Activated CD8-positive, alpha-beta T cell treated with anti-CD3 and anti-CD28 coated beads for 36 hours (primary cell): Measurements from ENCODE around the gene NEDD4L. TPM values are rescaled to one million over a fixed set of nuclear protein-coding genes. Genes with fewer than 3 reads are reported as not detected.

Source experiments
- ATAC-seq: fragments of 200-7000 bp; cut with Tn5 transposase; one replicate; pipeline ENCODE4 v1.10.0; 2021; ENCODE audit warnings: mild to moderate bottlenecking, moderate library complexity
- CTCF ChIA-PET: fragments of 350-600 bp; sonication (Branson Sonifier 250); formaldehyde crosslinking; loops from one replicate; lab custom pipeline; 2021; ENCODE audit warnings: antibody characterized with exemption; lab: Charles Lee
- POLR2A ChIA-PET: fragments of 350-600 bp; sonication (Branson Sonifier 250); formaldehyde crosslinking; loops from one replicate; lab custom pipeline; 2021; ENCODE audit warnings: antibody characterized with exemption; lab: Charles Lee
- DNase-seq: peaks from one replicate; pipeline ENCODE4 v3.0.0-alpha.2; 2020
- H3K27ac Mint-ChIP-seq: one replicate; pipeline ENCODE4 v1.8.0; 2021; ENCODE audit warnings: mild to moderate bottlenecking, mixed read lengths
- H3K27me3 Mint-ChIP-seq: one replicate; pipeline ENCODE4 v1.8.0; 2021; ENCODE audit warnings: mixed read lengths
- H3K36me3 Mint-ChIP-seq: one replicate; pipeline ENCODE4 v1.8.0; 2021; ENCODE audit warnings: low read depth, mixed read lengths
- H3K4me1 Mint-ChIP-seq: one replicate; pipeline ENCODE4 v1.8.0; 2021; ENCODE audit warnings: low read depth, mixed read lengths
- H3K4me3 Mint-ChIP-seq: one replicate; pipeline ENCODE4 v1.8.0; 2021; ENCODE audit warnings: mild to moderate bottlenecking, moderate library complexity, mixed read lengths
- H3K9me3 Mint-ChIP-seq: one replicate; pipeline ENCODE4 v1.8.0; 2021; ENCODE audit warnings: mixed read lengths
- CTCF ChIP-seq: fragments of 200-600 bp; IDR thresholded peaks from one replicate; pipeline ENCODE4 v1.8.0; 2022; ENCODE audit warnings: antibody characterized with exemption, mild to moderate bottlenecking
- intact Hi-C: fragments of 100-400 bp; cut with micrococcal nuclease; formaldehyde crosslinking; loops from one replicate; pipeline ENCODE4 v1.10.0; 2022
- total RNA-seq, 2 experiments: library from RNA; stranded (reverse); gene quantifications; one replicate each; pipeline ENCODE4 v1.2.3, GENCODE V29; 2021

NEDD4L gene
- total RNA-seq, 2 experiments from 2014 or later = 7.5 to 8.5 TPM

- CTCF ChIA-PET = interaction anchor here (1.5 kb wide), 1 partner anchor 32 kb away, joined by 5 read pairs; no protein-coding TSS in a partner anchor
Observed at GRCh38 chr18:58020567-58021107, 23.4 kb upstream of the NEDD4L start.

GRCh38 chr18:58021504-58021903, 22.5 kb upstream of the NEDD4L start:
- no peak for DNase-seq
- ChIA-PET CTCF (interaction anchor here (1.5 kb wide), 1 partner anchor 31 kb away, joined by 5 read pairs; no protein-coding TSS in a partner anchor), POLR2A (no interaction called here)
- Mint-ChIP-seq H3K4me1 (no peaks in the 10 kb centered on the region), H3K27ac (no peak overlapping the region), H3K36me3 (no peaks in the 10 kb centered on the region), H3K27me3 (no peaks in the 10 kb centered on the region), H3K4me3 (no peak overlapping the region), H3K9me3 (no peaks in the 10 kb centered on the region)
- ATAC-seq = no peak
- intact Hi-C loops = no loop called here
- no peak for TF ChIP-seq CTCF

More at GRCh38 chr18:58020567-58021107, 23.4 kb upstream of the NEDD4L start:
- no peaks in the 10 kb centered on the region for H3K36me3 Mint-ChIP-seq
- POLR2A ChIA-PET = interaction anchor here (0.6 kb wide), 1 partner anchor 147 kb away, joined by 4 read pairs; no protein-coding TSS in a partner anchor
- no peak overlapping the region for H3K27ac Mint-ChIP-seq
- H3K4me1 Mint-ChIP-seq = no peaks in the 10 kb centered on the region
- ATAC-seq (no peak), DNase-seq (no peak)
- peaks cover 3% of the 10 kb centered on the region for H3K9me3 Mint-ChIP-seq
- intact Hi-C loops = no loop called here
- no peak overlapping the region for H3K4me3 Mint-ChIP-seq
- TF ChIP-seq CTCF = no peak
- no peaks in the 10 kb centered on the region for H3K27me3 Mint-ChIP-seq

GRCh38 chr18:58023108-58023507, 20.9 kb upstream of the NEDD4L start:
- no peaks in the 10 kb centered on the region for H3K9me3 Mint-ChIP-seq
- intact Hi-C loops = no loop called here
- POLR2A ChIA-PET = no interaction called here
- H3K4me3 Mint-ChIP-seq = no peak overlapping the region
- H3K36me3 Mint-ChIP-seq = no peaks in the 10 kb centered on the region
- H3K27ac Mint-ChIP-seq = no peak overlapping the region
- no peaks in the 10 kb centered on the region for H3K4me1 Mint-ChIP-seq
- DNase-seq = no peak
- H3K27me3 Mint-ChIP-seq = no peaks in the 10 kb centered on the region
- ATAC-seq = no peak
- CTCF ChIA-PET = interaction anchor here (0.6 to 1.7 kb wide), 2 partner anchors 99 to 162 kb away, joined by 3 to 4 read pairs; no protein-coding TSS in a partner anchor
- TF ChIP-seq CTCF = no peak

DNA sequence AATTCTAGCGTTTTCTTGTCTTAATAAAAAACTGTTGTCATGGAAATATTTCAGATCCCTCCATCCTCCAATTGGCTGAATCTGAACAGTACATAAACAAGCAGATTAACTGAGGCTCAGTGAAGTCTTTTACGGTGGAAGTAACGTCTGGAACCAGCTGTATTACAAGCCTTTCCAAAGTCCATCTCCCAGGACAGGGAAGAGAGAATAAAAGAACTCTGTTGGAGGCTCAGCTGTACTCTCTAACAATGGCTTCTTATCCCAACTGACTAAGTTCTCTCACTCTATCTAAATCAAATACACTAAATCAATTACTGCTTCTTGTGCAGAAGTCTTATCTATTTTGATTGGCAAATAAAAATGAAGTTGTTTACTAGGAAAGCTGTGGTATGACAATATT, 19.9 kb upstream of the NEDD4L start:
- Mint-ChIP-seq H3K27me3 (no peaks in the 10 kb centered on the region), H3K36me3 (no peaks in the 10 kb centered on the region), H3K4me1 (no peaks in the 10 kb centered on the region), H3K4me3 (no peak overlapping the region), H3K9me3 (no peaks in the 10 kb centered on the region), H3K27ac (no peak overlapping the region)
- ATAC-seq (no peak), DNase-seq (no peak)
- no peak for TF ChIP-seq CTCF
- POLR2A ChIA-PET = interaction anchor here (1.1 kb wide), 1 partner anchor 17 kb away, joined by 3 read pairs; no protein-coding TSS in a partner anchor
- CTCF ChIA-PET = interaction anchor here (1.7 kb wide), 1 partner anchor 98 kb away, joined by 4 read pairs; no protein-coding TSS in a partner anchor
- intact Hi-C loops = no loop called here

DNA sequence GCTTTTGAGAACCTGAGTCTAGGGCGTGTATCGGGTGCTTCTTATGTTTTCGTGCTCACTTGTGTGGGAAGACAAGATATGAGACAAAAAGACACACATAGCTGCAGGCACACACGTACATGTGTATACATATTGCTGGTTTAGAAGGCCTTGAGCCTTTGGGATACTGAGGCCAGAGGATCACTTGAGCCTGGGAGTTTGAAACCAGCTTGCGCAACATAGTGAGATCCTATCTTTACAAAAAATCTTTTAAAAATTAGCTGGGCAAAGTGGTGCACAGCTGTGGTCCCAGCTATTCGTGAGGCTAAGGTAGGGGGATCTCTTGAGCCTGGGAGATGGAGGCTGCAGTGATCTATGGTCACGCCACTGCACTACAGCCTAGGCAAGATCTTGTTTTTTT, 18.8 kb upstream of the NEDD4L start:
- Mint-ChIP-seq H3K36me3 (no peaks in the 10 kb centered on the region), H3K4me3 (no peak overlapping the region), H3K27ac (no peak overlapping the region), H3K4me1 (no peaks in the 10 kb centered on the region), H3K27me3 (no peaks in the 10 kb centered on the region), H3K9me3 (no peaks in the 10 kb centered on the region)
- ChIA-PET CTCF (interaction anchor here (1.9 kb wide), 1 partner anchor 18 kb away, joined by 6 read pairs; the partner anchor contains the start of gene NEDD4L), POLR2A (interaction anchor here (1.1 kb wide), 1 partner anchor 16 kb away, joined by 3 read pairs; no protein-coding TSS in a partner anchor)
- no peak for TF ChIP-seq CTCF
- intact Hi-C loops = loop anchor here (5.0 kb wide), 1 partner anchor 223 kb away; the partner anchor contains the start of gene ATP8B1
- DNase-seq (no peak), ATAC-seq (no peak)
